Measurements from ENCODE around the gene CNR2.
A peak's percentile ranks its signal among the peaks of the same experiment; 100 is the strongest.

The CNR2 gene

DNA sequence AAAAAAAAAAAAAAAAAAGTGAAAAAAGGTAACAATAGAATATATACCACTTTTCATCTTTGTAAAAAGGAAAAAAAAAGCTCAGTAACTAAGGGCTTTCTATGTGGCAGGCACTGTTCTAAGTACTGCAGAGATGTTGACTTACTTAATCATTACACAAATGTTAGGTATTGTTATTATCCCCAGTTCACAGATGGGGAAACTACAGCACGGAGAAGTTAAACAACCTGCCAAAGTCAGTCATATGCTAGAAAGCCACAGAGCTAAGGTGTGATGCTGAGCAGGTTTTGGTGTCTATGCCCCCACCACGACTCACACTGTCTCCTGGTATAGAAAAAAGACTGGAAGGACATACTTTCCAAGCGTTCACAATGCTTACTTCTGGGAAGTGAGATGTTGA lies 39.9 kb upstream of the CNR2 start:
- TF ChIP-seq, protein P1, sequence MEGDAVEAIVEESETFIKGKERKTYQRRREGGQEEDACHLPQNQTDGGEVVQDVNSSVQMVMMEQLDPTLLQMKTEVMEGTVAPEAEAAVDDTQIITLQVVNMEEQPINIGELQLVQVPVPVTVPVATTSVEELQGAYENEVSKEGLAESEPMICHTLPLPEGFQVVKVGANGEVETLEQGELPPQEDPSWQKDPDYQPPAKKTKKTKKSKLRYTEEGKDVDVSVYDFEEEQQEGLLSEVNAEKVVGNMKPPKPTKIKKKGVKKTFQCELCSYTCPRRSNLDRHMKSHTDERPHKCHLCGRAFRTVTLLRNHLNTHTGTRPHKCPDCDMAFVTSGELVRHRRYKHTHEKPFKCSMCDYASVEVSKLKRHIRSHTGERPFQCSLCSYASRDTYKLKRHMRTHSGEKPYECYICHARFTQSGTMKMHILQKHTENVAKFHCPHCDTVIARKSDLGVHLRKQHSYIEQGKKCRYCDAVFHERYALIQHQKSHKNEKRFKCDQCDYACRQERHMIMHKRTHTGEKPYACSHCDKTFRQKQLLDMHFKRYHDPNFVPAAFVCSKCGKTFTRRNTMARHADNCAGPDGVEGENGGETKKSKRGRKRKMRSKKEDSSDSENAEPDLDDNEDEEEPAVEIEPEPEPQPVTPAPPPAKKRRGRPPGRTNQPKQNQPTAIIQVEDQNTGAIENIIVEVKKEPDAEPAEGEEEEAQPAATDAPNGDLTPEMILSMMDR (IDR thresholded peaks at IDR 0.05; ENCODE audit: low read depth, low read length) = no peak
- DNase-seq (ENCODE audit: low read depth, low spot score) = no peak
- no peak overlapping the region for H3K4me3 ChIP-seq (ENCODE audit: low read depth, low read length)
- in situ Hi-C loops (cut with HindIII; ENCODE audit: low sequenced_read_pairs) = no loop called here

- in situ Hi-C loops (cut with HindIII; ENCODE audit: low sequenced_read_pairs) = no loop called here
Observed at GRCh38 chr1:23947366-23947765, 34.2 kb upstream of the CNR2 start.

DNA sequence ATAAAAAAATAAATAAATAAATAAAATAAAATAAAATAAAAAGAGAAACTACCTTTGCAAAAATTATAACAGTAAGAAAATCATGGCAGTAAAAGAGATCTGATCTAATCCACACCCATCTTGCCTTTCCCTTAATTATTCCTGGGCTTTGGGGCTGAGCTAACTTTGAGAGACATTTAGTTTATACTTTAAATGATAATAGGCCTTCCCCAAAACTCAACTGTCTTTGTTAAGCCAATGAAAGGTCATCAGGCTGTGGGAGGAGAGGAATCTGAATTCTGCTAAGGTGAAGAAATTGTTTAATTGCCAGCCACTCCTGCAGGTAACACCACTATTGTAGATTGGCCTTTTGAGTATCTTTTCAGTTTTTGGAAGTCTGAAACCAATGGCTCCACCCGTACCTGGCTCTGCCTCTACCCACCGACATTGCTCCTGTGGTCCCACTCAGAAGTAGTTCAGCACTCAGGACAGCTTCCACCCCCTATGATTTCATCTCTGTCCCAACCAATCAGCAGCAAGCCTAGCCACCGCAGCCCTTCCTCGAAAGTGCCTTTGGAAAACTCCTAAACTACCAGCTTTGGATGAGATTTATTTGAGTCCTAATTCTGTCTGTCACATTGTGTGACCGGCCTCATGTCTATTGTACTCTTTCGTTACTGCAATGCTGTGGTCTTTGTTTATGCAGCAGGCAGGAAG lies 23.5 kb upstream of the CNR2 start:
- DNase-seq (ENCODE audit: low read depth, low spot score) = no peak
- TF ChIP-seq, protein P1 (IDR thresholded peaks at IDR 0.05; ENCODE audit: low read depth, low read length) = no peak
- H3K4me3 ChIP-seq (ENCODE audit: low read depth, low read length) = no peak overlapping the region
- in situ Hi-C loops (cut with HindIII; ENCODE audit: low sequenced_read_pairs) = no loop called here

More at GRCh38 chr1:23947366-23947765, 34.2 kb upstream of the CNR2 start:
- DNase-seq (ENCODE audit: low read depth, low spot score) = no peak
- H3K4me3 ChIP-seq (ENCODE audit: low read depth, low read length) = no peak overlapping the region
- TF ChIP-seq, protein P1 (IDR thresholded peaks at IDR 0.05; ENCODE audit: low read depth, low read length) = no peak

DNA sequence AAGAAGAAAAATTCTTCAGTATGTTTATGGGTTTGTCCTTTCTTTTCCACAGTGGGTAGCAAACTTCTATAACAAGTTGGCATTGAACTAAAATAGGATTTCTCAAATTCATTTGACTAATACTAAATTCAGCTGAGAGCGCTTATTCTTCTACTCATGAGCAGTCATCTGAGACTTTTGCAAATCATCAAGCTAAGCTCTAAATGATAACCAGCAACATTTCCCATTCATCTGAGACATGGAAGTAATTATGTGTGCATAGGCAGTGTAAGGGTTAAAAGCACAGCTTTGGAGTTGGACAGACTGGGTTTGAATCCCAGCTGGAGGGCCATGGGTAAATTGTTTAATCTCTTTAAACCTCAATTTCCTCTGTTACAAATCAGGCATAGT lies 18.3 kb upstream of the CNR2 start:
- in situ Hi-C loops (cut with HindIII; ENCODE audit: low sequenced_read_pairs) = no loop called here
- no peak for DNase-seq (ENCODE audit: low read depth, low spot score)
- H3K4me3 ChIP-seq (ENCODE audit: low read depth, low read length) = no peak overlapping the region
- TF ChIP-seq, protein P1 (IDR thresholded peaks at IDR 0.05; ENCODE audit: low read depth, low read length) = no peak

DNA sequence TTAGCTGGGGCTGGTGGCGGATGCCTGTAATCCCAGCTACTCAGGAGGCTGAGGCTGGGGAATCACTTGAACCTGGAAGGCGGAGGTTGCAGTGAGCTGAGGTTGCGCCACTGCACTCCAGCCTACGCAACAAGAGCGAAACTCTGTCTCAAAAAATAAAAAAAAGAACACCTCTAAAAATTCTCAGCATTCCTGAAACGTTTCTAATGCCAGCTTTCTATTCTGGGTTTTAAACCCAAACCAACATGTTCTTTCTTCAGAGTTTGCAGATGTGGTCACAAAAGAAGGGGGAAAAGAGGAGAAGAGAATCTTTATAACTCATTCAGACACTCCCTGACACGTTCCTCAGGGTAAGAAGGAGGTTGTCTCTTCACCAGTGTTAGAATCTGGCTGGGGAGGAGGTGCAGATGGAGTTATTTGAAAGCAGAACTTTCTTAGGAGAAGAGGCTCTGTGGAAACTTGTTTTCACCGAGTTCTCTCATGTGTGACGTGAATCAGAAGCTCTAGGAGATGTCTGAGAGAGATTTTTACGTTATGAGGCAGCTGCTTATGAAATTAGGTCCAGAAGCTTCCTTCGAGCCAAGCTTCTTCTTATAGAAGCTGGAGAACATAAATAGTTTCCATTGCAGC lies 17.8 kb upstream of the CNR2 start:
- in situ Hi-C loops (cut with HindIII; ENCODE audit: low sequenced_read_pairs) = no loop called here
- H3K4me3 ChIP-seq (ENCODE audit: low read depth, low read length) = no peak overlapping the region
- peak; percentile 31 for DNase-seq (ENCODE audit: low read depth, low spot score)
- TF ChIP-seq, protein P1 (IDR thresholded peaks at IDR 0.05; ENCODE audit: low read depth, low read length) = no peak

GRCh38 chr1:23930270-23930669 lies 17.1 kb upstream of the CNR2 start:
- in situ Hi-C loops (cut with HindIII; ENCODE audit: low sequenced_read_pairs) = no loop called here
- no peak overlapping the region for H3K4me3 ChIP-seq (ENCODE audit: low read depth, low read length)
- TF ChIP-seq, protein P1 (IDR thresholded peaks at IDR 0.05; ENCODE audit: low read depth, low read length) = no peak
- no peak for DNase-seq (ENCODE audit: low read depth, low spot score)
